COLO668 (cell line): ENCODE data around the gene TESK1.
"Not testable (repeated sequence)": the region's sequence is repeated elsewhere in the genome, so short reads cannot be mapped to it uniquely, and the experiment has no call there.

ENCODE experiments used
- DNase-seq: peaks from one replicate; lab custom pipeline; 2025; ENCODE audit not compliant: unreplicated experiment; lab: John Stamatoyannopoulos, UW

The TESK1 gene

GRCh38 chr9:35579659-35580227 is 25.3 kb upstream of the TESK1 start:
- not testable (repeated sequence) for DNase-seq

GRCh38 chr9:35583521-35583920 is 21.5 kb upstream of the TESK1 start:
- not testable (repeated sequence) for DNase-seq

DNA sequence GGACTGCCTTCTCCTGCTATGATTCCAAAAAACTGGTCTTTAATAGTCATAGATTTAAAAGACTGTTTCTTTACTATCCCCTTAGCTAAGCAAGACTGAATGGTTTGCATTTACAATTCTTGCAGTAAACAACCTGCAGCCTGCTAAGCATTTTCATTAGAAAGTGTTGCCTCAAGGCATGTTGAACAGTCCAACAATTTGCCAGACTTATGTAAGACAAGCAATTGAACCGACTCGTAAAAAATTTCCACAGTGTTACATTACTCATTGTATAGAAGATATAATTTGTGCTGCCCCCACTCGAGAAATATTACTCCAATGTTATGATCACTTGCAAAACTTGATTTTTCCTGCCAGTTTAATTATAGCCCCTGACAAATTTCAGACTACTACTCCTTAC is 20.4 kb upstream of the TESK1 start:
- DNase-seq: not testable (repeated sequence)

DNA sequence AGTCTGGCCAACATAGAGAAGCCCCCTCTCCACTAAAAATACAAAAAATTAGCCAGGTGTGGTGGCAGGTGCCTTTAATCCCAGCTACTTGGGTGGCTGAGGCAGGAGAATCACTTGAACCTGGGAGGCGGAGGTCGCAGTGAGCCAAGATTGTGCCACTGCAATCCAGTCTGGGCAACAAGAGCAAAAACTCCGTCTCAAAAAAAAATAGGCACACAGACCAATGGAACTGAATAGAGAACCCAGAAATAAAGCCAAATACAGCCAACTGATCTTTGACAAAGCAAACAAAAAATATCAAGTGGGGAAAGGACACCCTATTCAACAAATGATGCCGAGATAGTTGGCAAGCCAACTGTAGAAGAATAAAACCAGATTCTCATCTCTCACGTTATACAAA is 16.6 kb upstream of the TESK1 start:
- DNase-seq: not testable (repeated sequence)

GRCh38 chr9:35593581-35593980 is 11.5 kb upstream of the TESK1 start:
- DNase-seq: no peak

DNA sequence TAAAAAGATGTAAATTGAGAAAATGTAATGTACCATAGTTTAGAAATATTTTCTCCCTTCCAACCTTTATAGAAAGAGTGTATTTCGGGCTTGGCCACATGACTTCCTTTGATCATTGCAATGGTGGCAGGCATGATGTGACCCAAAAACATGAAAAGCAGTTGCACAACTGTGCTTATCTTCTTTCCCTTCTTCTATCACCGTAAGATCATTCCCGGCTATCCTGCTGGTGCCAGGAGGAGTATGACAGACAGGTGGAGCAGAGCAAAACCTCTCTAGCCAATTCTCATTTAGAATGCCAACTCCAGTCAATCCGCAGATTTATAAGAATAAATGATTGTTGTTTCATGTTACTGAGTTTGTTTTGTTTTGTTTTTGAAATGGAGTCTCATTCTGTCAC is 10.6 kb upstream of the TESK1 start:
- DNase-seq: no peak

DNA sequence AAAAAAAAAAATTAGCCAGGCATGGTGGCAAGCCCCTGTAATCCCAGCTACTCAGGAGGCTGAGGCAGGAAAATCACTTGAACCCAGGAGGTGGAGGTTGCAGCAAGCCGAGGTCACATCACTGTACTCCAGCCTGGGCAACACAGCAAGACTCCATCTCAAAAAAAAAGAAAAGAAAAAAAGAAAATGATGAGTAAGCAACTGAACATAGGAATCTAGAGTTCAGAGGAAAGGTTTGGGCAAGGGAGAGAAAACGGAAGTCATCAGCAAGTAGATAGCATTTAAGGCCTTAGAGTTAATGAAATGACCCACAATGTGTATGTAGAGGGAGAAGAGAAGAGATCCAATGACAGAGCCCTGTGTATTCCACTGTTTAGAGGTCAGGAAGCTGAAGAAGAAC is 8.2 kb upstream of the TESK1 start:
- DNase-seq: not testable (repeated sequence)

DNA sequence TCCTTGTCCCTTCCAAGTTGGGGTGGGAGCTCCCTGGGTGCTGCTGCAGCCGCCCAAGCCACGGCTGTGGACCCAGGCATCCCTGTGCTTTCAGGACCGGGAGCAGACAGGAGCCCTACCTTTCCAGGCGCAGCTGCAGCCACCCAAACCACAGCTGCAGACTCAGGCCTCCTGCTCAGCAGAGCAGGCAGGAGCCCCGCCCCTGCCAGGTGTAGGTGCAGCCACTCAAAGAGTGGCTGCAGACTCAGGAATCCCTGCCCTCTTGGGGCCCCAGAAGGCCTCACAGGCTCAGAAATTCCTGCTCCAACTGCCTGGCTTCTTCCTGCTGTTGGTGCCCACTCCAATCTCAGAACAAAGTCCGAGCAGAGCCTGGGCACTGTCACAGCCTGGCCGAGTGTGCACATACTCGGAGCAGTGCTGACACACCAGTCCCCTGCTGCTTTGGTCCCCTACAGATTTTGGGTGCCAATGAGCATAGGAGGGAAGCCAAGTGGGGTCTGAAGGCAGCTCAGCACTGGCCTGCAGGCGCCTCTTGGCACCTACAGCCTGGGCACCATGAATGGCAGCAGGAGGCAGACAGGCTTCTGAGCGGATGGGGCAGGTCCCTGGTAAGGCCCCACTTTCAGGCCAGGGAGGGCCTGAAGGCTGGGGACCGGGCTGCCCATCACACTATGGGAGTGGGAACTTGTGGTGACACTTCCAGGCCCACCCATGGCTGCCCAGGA is 6.0 kb upstream of the TESK1 start:
- DNase-seq: peak; percentile 89

- DNase-seq: no peak
These were observed 5.1 kb upstream of the TESK1 start for GRCh38 chr9:35599763-35600604.

DNA sequence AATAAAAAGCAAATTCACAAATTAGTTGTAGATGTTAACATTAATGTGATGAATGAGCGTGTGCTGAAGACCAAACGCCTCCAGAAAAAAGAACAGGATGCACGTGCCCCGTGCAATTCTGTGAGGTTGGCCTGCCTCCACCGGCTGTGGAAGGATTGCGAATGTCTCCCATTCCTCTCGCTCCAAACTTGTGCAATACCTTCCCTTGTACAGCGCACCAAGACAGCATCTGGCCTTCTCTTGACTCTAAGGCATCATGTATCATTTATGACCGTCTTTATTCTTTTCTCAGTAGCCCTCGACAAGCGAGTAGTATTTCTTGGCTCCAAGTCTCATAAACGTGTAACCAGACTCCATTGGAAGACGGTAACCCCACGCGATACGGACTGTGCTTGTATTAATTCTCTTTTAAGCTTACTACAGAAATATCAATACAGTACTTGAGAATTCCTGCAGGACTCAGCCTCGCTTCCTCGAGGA is 1.5 kb upstream of the TESK1 start:
- DNase-seq: peak; percentile 19

- peak; percentile 99 for DNase-seq
These were observed 980 bp upstream of the TESK1 start for GRCh38 chr9:35603986-35604577.

GRCh38 chr9:35605351-35606137 is 482 bp downstream of the TESK1 start:
- DNase-seq: peak; percentile 42

DNA sequence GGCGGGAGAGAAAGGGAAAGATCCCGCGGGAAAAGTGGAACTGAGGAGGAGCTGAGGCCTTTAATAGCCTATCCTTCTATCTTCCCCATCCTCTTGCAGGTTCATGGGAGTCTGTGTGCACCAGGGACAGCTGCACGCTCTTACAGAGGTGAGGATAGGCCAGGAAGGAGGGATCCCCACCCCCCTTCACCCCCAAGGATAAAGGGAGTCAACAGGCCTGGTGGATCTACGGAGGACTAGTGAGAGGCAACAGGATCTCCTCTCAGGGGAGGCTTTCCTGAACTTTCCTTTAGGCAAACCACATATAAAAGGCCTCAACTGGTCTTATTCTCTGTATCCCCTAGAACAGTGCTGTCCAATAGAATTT is 1.1 kb downstream of the TESK1 start:
- DNase-seq: peak; percentile 33

- no peak for DNase-seq
These were observed 1.7 kb downstream of the TESK1 start for GRCh38 chr9:35606726-35607125.

GRCh38 chr9:35608221-35608620 is 3.2 kb downstream of the TESK1 start:
- no peak for DNase-seq

DNA sequence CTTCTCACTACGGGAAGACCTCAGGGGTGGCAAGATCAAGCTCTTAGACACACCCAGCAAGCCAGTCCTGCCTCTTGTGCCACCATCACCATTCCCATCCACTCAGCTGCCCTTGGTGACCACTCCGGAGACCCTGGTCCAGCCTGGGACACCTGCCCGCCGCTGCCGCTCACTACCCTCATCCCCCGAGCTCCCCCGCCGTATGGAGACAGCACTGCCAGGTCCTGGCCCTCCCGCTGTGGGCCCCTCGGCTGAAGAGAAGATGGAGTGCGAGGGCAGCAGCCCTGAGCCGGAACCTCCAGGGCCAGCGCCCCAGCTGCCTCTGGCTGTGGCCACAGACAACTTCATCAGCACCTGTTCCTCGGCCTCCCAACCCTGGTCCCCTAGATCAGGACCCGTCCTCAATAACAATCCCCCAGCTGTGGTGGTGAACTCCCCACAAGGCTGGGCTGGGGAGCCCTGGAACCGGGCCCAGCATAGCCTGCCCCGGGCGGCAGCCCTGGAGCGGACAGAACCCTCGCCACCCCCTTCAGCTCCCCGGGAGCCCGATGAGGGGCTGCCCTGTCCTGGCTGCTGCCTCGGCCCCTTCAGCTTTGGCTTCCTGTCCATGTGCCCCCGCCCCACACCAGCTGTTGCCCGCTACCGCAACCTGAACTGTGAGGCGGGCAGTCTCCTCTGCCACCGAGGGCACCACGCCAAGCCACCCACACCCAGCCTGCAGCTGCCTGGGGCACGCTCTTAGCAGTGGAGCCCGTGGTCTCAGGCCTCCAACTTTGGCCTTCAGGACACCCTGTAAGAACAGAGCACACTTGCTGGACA is 4.1 kb downstream of the TESK1 start:
- no peak for DNase-seq

DNA sequence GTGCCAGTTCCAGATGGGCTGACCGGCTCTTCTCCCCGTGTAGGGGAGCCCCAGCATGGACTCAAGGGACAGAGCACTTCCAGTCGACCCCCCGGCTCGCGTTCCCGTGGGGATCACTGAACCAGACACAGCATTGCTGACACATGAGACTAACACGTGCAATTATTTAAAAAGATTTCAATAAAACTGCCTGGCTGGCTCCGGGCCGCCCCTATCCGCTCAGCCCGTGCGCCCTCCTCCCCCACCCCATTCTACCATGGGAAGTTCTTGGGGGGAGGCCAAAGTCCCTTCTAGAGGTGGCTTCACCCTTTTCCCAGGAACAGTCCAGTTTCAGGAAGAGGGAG is 4.7 kb downstream of the TESK1 start:
- DNase-seq: no peak

DNA sequence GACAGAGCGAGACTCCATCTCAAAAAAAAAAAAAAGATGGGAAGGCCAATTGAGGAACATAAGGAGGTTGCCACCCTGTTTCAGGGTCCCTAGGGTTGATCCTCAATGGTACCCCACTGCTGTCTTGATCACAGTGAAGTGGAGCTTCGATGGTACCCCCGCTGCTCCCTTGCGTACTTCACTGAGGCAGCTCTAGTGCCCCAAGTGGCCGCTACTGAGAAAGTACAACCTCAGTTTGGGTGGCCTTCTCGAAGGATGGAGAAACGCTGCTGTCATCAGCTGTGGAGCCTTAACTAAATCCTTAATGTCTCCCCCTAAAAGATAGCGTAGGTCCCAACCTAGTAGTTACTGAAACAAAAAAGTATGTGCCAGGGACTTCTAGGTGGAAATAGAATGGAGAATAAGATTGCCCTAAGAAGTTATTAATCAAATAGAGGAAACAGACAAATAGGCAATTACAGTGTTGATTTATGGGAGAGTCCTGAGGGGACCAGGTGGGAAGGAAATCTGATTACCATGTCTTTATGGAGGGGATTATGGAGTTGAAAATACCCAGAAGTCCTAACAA is 6.3 kb downstream of the TESK1 start:
- peak; percentile 24 for DNase-seq

DNA sequence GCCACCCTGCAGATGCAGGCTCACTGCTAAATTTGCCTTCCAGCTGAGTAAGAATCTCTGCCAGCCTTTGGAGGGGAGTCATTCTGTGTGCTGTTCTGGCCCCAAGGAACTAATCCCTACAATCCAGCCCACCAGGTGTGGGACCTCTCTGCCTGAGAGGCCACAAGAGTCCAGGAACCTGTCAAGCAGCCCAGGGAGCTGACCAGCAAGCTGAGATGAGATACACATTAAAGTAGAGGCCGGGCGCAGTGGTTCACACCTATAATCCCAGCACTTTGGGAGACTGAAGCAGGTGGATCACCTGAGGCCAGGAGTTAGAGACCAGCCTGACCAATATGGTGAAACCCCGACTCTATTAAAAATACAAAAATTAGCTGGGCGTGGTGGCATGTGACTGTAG is 7.0 kb downstream of the TESK1 start:
- not testable (repeated sequence) for DNase-seq

DNA sequence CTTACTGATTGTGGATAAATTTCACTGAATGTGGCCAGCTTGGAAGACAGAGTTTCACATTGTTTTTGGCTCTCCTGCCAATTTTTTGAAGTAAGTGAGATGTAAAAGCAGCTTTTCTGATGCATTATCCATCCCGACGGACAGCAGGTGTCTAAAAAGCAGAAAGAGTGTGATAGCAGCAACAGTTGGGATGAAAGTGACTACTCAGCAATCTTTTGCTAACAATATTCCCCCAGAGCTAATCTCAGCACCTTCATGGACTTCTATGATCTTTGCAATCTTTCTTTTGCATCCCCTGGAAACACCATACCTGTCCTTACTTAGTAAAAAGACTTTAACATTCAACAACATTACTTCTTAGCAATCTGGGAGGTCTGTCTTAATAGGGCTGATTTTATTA is 7.8 kb downstream of the TESK1 start:
- no peak for DNase-seq
